IMR-90 (cell line): Measurements from ENCODE around the gene HK3.

Experiments used
- CEBPB ChIP-seq: IDR thresholded peaks from 2 replicates; pipeline ENCODE4 v1.6.1; 2012; ENCODE audit warnings: low read depth, low read length, improper control_type of control experiment
- MXI1 ChIP-seq: IDR thresholded peaks from 2 replicates; pipeline ENCODE4 v1.6.1; 2012; ENCODE audit warnings: low read depth, mild to moderate bottlenecking, low read length, moderate library complexity, borderline replicate concordance
- NFE2L2 ChIP-seq: fragments of 150-350 bp; IDR thresholded peaks from 2 replicates; pipeline ENCODE4 v1.6.1; 2016; ENCODE audit warnings: low read depth, mild to moderate bottlenecking, low read length
- POLR2A ChIP-seq: IDR thresholded peaks from 2 replicates; pipeline ENCODE4 v1.6.1; 2012; ENCODE audit warnings: mild to moderate bottlenecking, low read depth, low read length
- SMC3 ChIP-seq: fragments of 150-350 bp; IDR thresholded peaks from 2 replicates; pipeline ENCODE4 v1.6.1; 2016; ENCODE audit warnings: low read depth, mild to moderate bottlenecking, antibody characterized with exemption, low read length, moderate library complexity
- TF ChIP-seq, protein P1 (sequence below): conservative IDR thresholded peaks from 2 replicates; pipeline ENCODE4 v1.5.1; 2012; ENCODE audit warnings: mild to moderate bottlenecking, low read depth, low read length, improper control_type of control experiment

DNA sequence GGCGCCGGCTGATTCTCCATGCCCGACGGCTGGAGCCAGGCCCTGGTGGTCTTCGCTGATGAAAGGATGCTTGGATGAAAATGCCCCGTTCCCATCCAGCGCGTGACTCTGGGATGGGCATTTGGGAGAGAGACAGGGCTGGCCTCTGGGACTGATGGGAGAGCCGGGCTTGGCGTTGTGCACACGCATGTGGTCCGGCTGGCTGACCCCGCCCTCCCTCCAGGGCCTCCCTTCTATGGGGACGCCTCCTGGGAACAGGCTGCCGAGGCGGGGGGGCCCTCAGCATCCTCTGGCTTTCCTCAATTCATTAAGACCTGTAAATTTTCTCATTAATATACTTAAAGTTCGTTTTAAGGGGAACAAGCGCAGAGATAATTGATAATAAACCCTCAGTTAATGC lies 52.0 kb downstream of the HK3 start:
- no peak for TF ChIP-seq NFE2L2
- no peak for TF ChIP-seq POLR2A
- TF ChIP-seq, protein P1, sequence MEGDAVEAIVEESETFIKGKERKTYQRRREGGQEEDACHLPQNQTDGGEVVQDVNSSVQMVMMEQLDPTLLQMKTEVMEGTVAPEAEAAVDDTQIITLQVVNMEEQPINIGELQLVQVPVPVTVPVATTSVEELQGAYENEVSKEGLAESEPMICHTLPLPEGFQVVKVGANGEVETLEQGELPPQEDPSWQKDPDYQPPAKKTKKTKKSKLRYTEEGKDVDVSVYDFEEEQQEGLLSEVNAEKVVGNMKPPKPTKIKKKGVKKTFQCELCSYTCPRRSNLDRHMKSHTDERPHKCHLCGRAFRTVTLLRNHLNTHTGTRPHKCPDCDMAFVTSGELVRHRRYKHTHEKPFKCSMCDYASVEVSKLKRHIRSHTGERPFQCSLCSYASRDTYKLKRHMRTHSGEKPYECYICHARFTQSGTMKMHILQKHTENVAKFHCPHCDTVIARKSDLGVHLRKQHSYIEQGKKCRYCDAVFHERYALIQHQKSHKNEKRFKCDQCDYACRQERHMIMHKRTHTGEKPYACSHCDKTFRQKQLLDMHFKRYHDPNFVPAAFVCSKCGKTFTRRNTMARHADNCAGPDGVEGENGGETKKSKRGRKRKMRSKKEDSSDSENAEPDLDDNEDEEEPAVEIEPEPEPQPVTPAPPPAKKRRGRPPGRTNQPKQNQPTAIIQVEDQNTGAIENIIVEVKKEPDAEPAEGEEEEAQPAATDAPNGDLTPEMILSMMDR = no peak
- TF ChIP-seq SMC3 = no peak
- TF ChIP-seq CEBPB = no peak
- TF ChIP-seq MXI1 = no peak
